A549 (cell line): ENCODE measurements around the gene ZNF740. TPM values are rescaled to one million over a fixed set of nuclear protein-coding genes. Genes with fewer than 3 reads are reported as not detected.

Source experiments
- ATAC-seq, 2 experiments: fragments of 200-7000 bp in 1 of 2; fragments of >200 bp in 1 of 2; cut with Nextera tagmentation in 1 of 2; cut with Tn5 transposase in 1 of 2; 3 replicates each; pipeline versions ENCODE4 v1.8.0 to v1.9.1; 2018 to 2020; ENCODE audit warnings: mild to moderate bottlenecking in 1 of 2, moderate library complexity in 1 of 2
- CTCF ChIA-PET: fragments of 300-600 bp; sonication (Branson Sonifier 250); formaldehyde crosslinking; extraction: SDS; loops from one replicate; lab custom pipeline; 2021; ENCODE audit warnings: antibody characterized with exemption, inconsistent platforms; lab: Yijun Ruan, JAX
- POLR2A ChIA-PET: fragments of 350-600 bp; formaldehyde crosslinking; extraction: SDS; loops from one replicate; lab custom pipeline; 2021; ENCODE audit warnings: antibody characterized with exemption, inconsistent platforms; lab: Yijun Ruan, JAX
- DNase-seq, 2 experiments: peaks; one replicate each; pipeline versions ENCODE4 v3.0.0 to v3.0.0-alpha.2; 2011 to 2016; ENCODE audit warnings: low read depth in 1 of 2, low spot score in 1 of 2
- FAIRE-seq: peaks from 2 replicates; lab custom pipeline; 2011; peaks lifted over from hg19 to GRCh38; lab: Jason Lieb, UNC
- H3K27ac ChIP-seq, 2 experiments: fragments of >200 bp; sonication (Bioruptor Twin); formaldehyde crosslinking; 3 replicates each; pipeline ENCODE4 v1.5.1; 2016 to 2017
- H3K4me1 ChIP-seq: fragments of >200 bp; sonication (Bioruptor Twin); formaldehyde crosslinking; 3 replicates; pipeline ENCODE4 v1.6.1; 2016
- H3K4me2 ChIP-seq: fragments of >200 bp; sonication (Bioruptor Twin); formaldehyde crosslinking; 3 replicates; pipeline ENCODE4 v1.6.1; 2016
- H3K4me3 ChIP-seq: fragments of >200 bp; sonication (Bioruptor Twin); formaldehyde crosslinking; 3 replicates; pipeline ENCODE4 v1.5.1; 2016
- H3K9me3 ChIP-seq: fragments of >200 bp; sonication (Bioruptor Twin); formaldehyde crosslinking; 3 replicates; pipeline ENCODE4 v1.6.1; 2016
- CTCF ChIP-seq: fragments of >200 bp; sonication (Bioruptor Twin); formaldehyde crosslinking; IDR thresholded peaks from 3 replicates; pipeline ENCODE4 v1.5.1; 2016
- E2F6 ChIP-seq: IDR thresholded peaks from 2 replicates; pipeline ENCODE4 v1.6.1; 2012; ENCODE audit warnings: low read depth, borderline replicate concordance
- FOSL2 ChIP-seq, 2 experiments: fragments of 450-650 bp in 1 of 2; fragments of >200 bp in 1 of 2; sonication (Bioruptor Twin) in 1 of 2; formaldehyde crosslinking; IDR thresholded peaks; 2 replicates each; pipeline versions ENCODE4 v1.5.0 to v1.6.1; 2016 to 2020; ENCODE audit warnings: mild to moderate bottlenecking in 1 of 2, moderate library complexity in 1 of 2
- HMGXB4 ChIP-seq: fragments of 250-450 bp; sonication (Bioruptor Pico); IDR thresholded peaks from 2 replicates; pipeline ENCODE4 v1.5.0; 2021; ENCODE audit warnings: mild to moderate bottlenecking, moderate library complexity, borderline replicate concordance
- HOXB13 ChIP-seq: fragments of 250-450 bp; sonication (Bioruptor Pico); IDR thresholded peaks from 2 replicates; pipeline ENCODE4 v1.5.0; 2020; ENCODE audit warnings: low read depth, mild to moderate bottlenecking, moderate library complexity
- JUN ChIP-seq, 2 experiments: fragments of >200 bp; sonication (Bioruptor Twin); formaldehyde crosslinking; IDR thresholded peaks; 2 replicates in 1 of 2; 3 replicates in 1 of 2; pipeline ENCODE4 v1.6.1; 2016 to 2017
- MAX ChIP-seq: IDR thresholded peaks from 2 replicates; pipeline ENCODE4 v1.6.1; 2012
- MAZ ChIP-seq: fragments of 150-350 bp; IDR thresholded peaks from 2 replicates; pipeline ENCODE4 v1.6.1; 2014; ENCODE audit warnings: antibody characterized with exemption, low read depth, low read length, borderline replicate concordance
- NFE2L2 ChIP-seq: fragments of 150-350 bp; conservative IDR thresholded peaks from 2 replicates; pipeline ENCODE4 v1.6.1; 2014; ENCODE audit warnings: low read length
- NPAS2 ChIP-seq: fragments of 250-450 bp; sonication (Bioruptor Pico); IDR thresholded peaks from 2 replicates; pipeline ENCODE4 v1.8.0; 2022; ENCODE audit warnings: mild to moderate bottlenecking, moderate library complexity, borderline replicate concordance
- PBX3 ChIP-seq: IDR thresholded peaks from 2 replicates; pipeline ENCODE4 v1.6.1; 2012
- PHF8 ChIP-seq: fragments of 200-600 bp; sonication (generic); IDR thresholded peaks from 2 replicates; pipeline ENCODE4 v1.6.1; 2016; ENCODE audit warnings: low read depth, mild to moderate bottlenecking, antibody characterized with exemption, moderate library complexity, borderline replicate concordance
- POLR2A ChIP-seq: IDR thresholded peaks from 2 replicates; pipeline ENCODE4 v1.6.1; 2012; ENCODE audit warnings: mild to moderate bottlenecking, low read length
- SMC3 ChIP-seq: fragments of >200 bp; sonication (Bioruptor Twin); formaldehyde crosslinking; IDR thresholded peaks from 3 replicates; pipeline ENCODE4 v1.6.1; 2018; ENCODE audit warnings: inconsistent platforms
- TP53 ChIP-seq: fragments of 250-450 bp; sonication (Bioruptor Pico); IDR thresholded peaks from 2 replicates; pipeline ENCODE4 v1.5.0; 2021; ENCODE audit warnings: mild to moderate bottlenecking, moderate library complexity
- WGBS: methylation state at CpG from one replicate; pipeline ENCODE4 v1.1.6; 2017; ENCODE audit errors: missing lambda C conversion rate; 5-methylcytosine and 5-hydroxymethylcytosine counted together
- polyA plus RNA-seq, 4 experiments: library from polyadenylated mRNA; depleted of rRNA in 3 of 4; stranded (reverse); fragments of >200 nt; fragmentation: RNase III in 1 of 4; extraction: RNeasy Plus Mini Kit Qiagen cat#74134 plus additional on column Dnase treatment in 1 of 4; gene quantifications; 2 replicates in 3 of 4; 3 replicates in 1 of 4; pipeline ENCODE4 v1.2.3, GENCODE V29; 2011 to 2017

Gene ZNF740
- polyA plus RNA-seq, 2 of the 4 experiments (the other 2 are of a cell fraction) = 15.1 to 28.8 TPM

- TF ChIP-seq FOSL2 (IDR thresholded peaks at IDR 0.05) (no peak), FOSL2 (CRISPR knock-in tag; IDR thresholded peaks at IDR 0.05) (no peak), NPAS2 (CRISPR knock-in tag) (no peak), NFE2L2 (no peak)
Measured at GRCh38 chr12:53220694-53221202, 40.2 kb downstream of the ZNF740 start (continued).

GRCh38 chr12:53221203-53222080, 40.9 kb downstream of the ZNF740 start:
- peak overlapping the region; percentile 98 for H3K27ac ChIP-seq
- ChIA-PET CTCF (interaction anchor here (0.5 to 33.2 kb wide), 10 partner anchors 10 to 156 kb away, joined by 3 to 1046 read pairs (median 8); partner anchors contain the start of genes ESPL1, MYG1 and PFDN5), POLR2A (interaction anchor here (0.6 to 2.2 kb wide), 6 partner anchors 8 to 277 kb away, joined by 3 to 15 read pairs (median 6); partner anchors contain the start of genes CSAD, ESPL1 and ZNF740)
- TF ChIP-seq E2F6 = 0 out of 2 replicates have a peak, but pooled peaks have one; percentile 55
- no peak for TF ChIP-seq HOXB13 (CRISPR knock-in tag)
- 0 out of 3 replicates have a peak, but pooled peaks have one; percentile 3 for TF ChIP-seq SMC3
- peak; percentile 67; the same call in 1 of the 2 replicates for TF ChIP-seq HMGXB4 (CRISPR knock-in tag)
- no peak for TF ChIP-seq MAX
- 0 out of 2 replicates have a peak, but pooled peaks have one; percentile 17 for TF ChIP-seq MAZ
- peak; percentile 40; the same call in 1 of the 2 replicates for TF ChIP-seq PHF8
- 0 out of 2 replicates have a peak, but pooled peaks have one; percentile 48 for TF ChIP-seq TP53 (CRISPR knock-in tag)
- peak in 1 of 2 experiments; percentile 61; a peak in 3 of 5 replicates for TF ChIP-seq JUN (IDR thresholded peaks at IDR 0.05)
- TF ChIP-seq PBX3 = no peak
- TF ChIP-seq CTCF = peak; percentile 51
- TF ChIP-seq POLR2A = peak; percentile 61
- ATAC-seq (peak; percentile 55 to 58), FAIRE-seq (no peak), DNase-seq (peak; percentile 69 to 75)
- H3K4me3 ChIP-seq = peak overlapping the region; percentile 61
- 2% methylated on average over 23 of the region's 72 CpGs for WGBS
- H3K4me1 ChIP-seq = peaks cover 60% of the 10 kb centered on the region
- H3K4me2 ChIP-seq = peak overlapping the region; percentile 97
- no peaks in the 10 kb centered on the region for H3K9me3 ChIP-seq
